Panc1 (cell line): Measurements from ENCODE around the gene HSPBP1.

ENCODE experiments used
- CTCF ChIP-seq: fragments of 450-650 bp; IDR thresholded peaks from 2 replicates; pipeline ENCODE4 v1.5.1; 2017; ENCODE audit warnings: mild to moderate bottlenecking
- POLR2AphosphoS5 ChIP-seq: IDR thresholded peaks from 2 replicates; pipeline ENCODE4 v1.6.1; 2012; ENCODE audit warnings: mild to moderate bottlenecking, low read depth, low read length, moderate library complexity
- REST ChIP-seq, 2 experiments: IDR thresholded peaks; 2 replicates each; pipeline ENCODE4 v1.6.1; 2011 to 2012; ENCODE audit warnings: low read depth in 2 of 2, control low read depth in 1 of 2, low read length in 1 of 2, mild to moderate bottlenecking in 1 of 2, moderate library complexity in 1 of 2; ENCODE audit not compliant: insufficient read depth in 1 of 2
- SIN3A ChIP-seq: IDR thresholded peaks from 2 replicates; pipeline ENCODE4 v1.6.1; 2012; ENCODE audit warnings: low read depth, mild to moderate bottlenecking, low read length, moderate library complexity, borderline replicate concordance; ENCODE audit not compliant: insufficient read depth

- no peak for TF ChIP-seq CTCF
- no peak for TF ChIP-seq REST (IDR thresholded peaks at IDR 0.05; ENCODE audit: insufficient read depth in 1 of 2, low read depth in 2 of 2, low read length in 1 of 2)
- TF ChIP-seq POLR2AphosphoS5: no peak
- TF ChIP-seq SIN3A: no peak
Observed at GRCh38 chr19:55231391-55232285, 48.3 kb downstream of the HSPBP1 start.
